ENCODE results near the gene HS3ST2.

HS3ST2 gene

GRCh38 chr16:22806811-22807210 is 7.2 kb upstream of the HS3ST2 start:
- H3F3A ChIP-seq (ENCODE audit: control insufficient read depth, insufficient read depth): no peaks in the 10 kb centered on the region
- no peaks in the 10 kb centered on the region for H4K20me1 ChIP-seq (ENCODE audit: control insufficient read depth, insufficient read depth, low read depth, low read length)
- no peaks in the 10 kb centered on the region for H3K9me2 ChIP-seq (replicated peaks; ENCODE audit: control insufficient read depth, low read length)
- H3K36me3 ChIP-seq (ENCODE audit: control insufficient read depth, low read length): no peaks in the 10 kb centered on the region
- no peak overlapping the region for H3K4me3 ChIP-seq (ENCODE audit: low read length)
- peaks cover 6% of the 10 kb centered on the region; the same call in 1 of the 2 replicates for H3K27me3 ChIP-seq (ENCODE audit: control insufficient read depth, low read length)
- no peaks in the 10 kb centered on the region for H3K9me3 ChIP-seq (ENCODE audit: control insufficient read depth, insufficient read depth, low read length)
- no peak overlapping the region for H3K4me2 ChIP-seq (ENCODE audit: low read length)
- no peak for TF ChIP-seq EZH2phosphoT487 (IDR thresholded peaks at IDR 0.05; ENCODE audit: borderline replicate concordance, low read length)
- no peak for TF ChIP-seq CTCF (IDR thresholded peaks at IDR 0.05; ENCODE audit: low read depth, low read length, poor library complexity, severe bottlenecking)
- no peak overlapping the region for H3K27ac ChIP-seq (ENCODE audit: low read depth, low read length)
- no peaks in the 10 kb centered on the region for H3K4me1 ChIP-seq (ENCODE audit: control insufficient read depth, low read length)
- no peaks in the 10 kb centered on the region for H3K79me2 ChIP-seq (ENCODE audit: control insufficient read depth, low read length)

- no peaks in the 10 kb centered on the region for H4K20me1 ChIP-seq (ENCODE audit: control insufficient read depth, insufficient read depth, low read depth, low read length)
- H3F3A ChIP-seq (ENCODE audit: control insufficient read depth, insufficient read depth): no peaks in the 10 kb centered on the region
- no peaks in the 10 kb centered on the region for H3K4me1 ChIP-seq (ENCODE audit: control insufficient read depth, low read length)
- H3K27me3 ChIP-seq (ENCODE audit: control insufficient read depth, low read length): peaks cover 6% of the 10 kb centered on the region; the same call in 1 of the 2 replicates
- no peak overlapping the region for H3K27ac ChIP-seq (ENCODE audit: low read depth, low read length)
- H3K4me2 ChIP-seq (ENCODE audit: low read length): no peak overlapping the region
- no peaks in the 10 kb centered on the region for H3K36me3 ChIP-seq (ENCODE audit: control insufficient read depth, low read length)
- H3K79me2 ChIP-seq (ENCODE audit: control insufficient read depth, low read length): no peaks in the 10 kb centered on the region
- no peak overlapping the region for H3K4me3 ChIP-seq (ENCODE audit: low read length)
- no peak for TF ChIP-seq CTCF (IDR thresholded peaks at IDR 0.05; ENCODE audit: low read depth, low read length, poor library complexity, severe bottlenecking)
- no peak for TF ChIP-seq EZH2phosphoT487 (IDR thresholded peaks at IDR 0.05; ENCODE audit: borderline replicate concordance, low read length)
- no peaks in the 10 kb centered on the region for H3K9me3 ChIP-seq (ENCODE audit: control insufficient read depth, insufficient read depth, low read length)
- no peaks in the 10 kb centered on the region for H3K9me2 ChIP-seq (replicated peaks; ENCODE audit: control insufficient read depth, low read length)
Measured at GRCh38 chr16:22810226-22810625, 3.7 kb upstream of the HS3ST2 start.

- Histone ChIP-seq H3K9me3 (ENCODE audit: control insufficient read depth, insufficient read depth, low read length) (no peaks in the 10 kb centered on the region), H3K4me2 (ENCODE audit: low read length) (no peak overlapping the region), H3K9me2 (replicated peaks; ENCODE audit: control insufficient read depth, low read length) (no peaks in the 10 kb centered on the region), H3F3A (ENCODE audit: control insufficient read depth, insufficient read depth) (no peaks in the 10 kb centered on the region), H3K27ac (ENCODE audit: low read depth, low read length) (no peak overlapping the region), H3K79me2 (ENCODE audit: control insufficient read depth, low read length) (no peaks in the 10 kb centered on the region), H3K4me3 (ENCODE audit: low read length) (no peak overlapping the region), H4K20me1 (ENCODE audit: control insufficient read depth, insufficient read depth, low read depth, low read length) (no peaks in the 10 kb centered on the region), H3K4me1 (ENCODE audit: control insufficient read depth, low read length) (no peaks in the 10 kb centered on the region), H3K36me3 (ENCODE audit: control insufficient read depth, low read length) (no peaks in the 10 kb centered on the region), H3K27me3 (ENCODE audit: control insufficient read depth, low read length) (0 out of 2 replicates have a peak, but pooled peaks cover 3% of the 10 kb centered on the region)
- TF ChIP-seq EZH2phosphoT487 (IDR thresholded peaks at IDR 0.05; ENCODE audit: borderline replicate concordance, low read length): no peak
- TF ChIP-seq CTCF (IDR thresholded peaks at IDR 0.05; ENCODE audit: low read depth, low read length, poor library complexity, severe bottlenecking): no peak
Measured at GRCh38 chr16:22813223-22813947, 577 bp upstream of the HS3ST2 start.
